GM12865 (cell line): ENCODE data around the gene HELZ.

Experiments
- DNase-seq: peaks from one replicate; pipeline ENCODE4 v3.0.0; 2010; ENCODE audit warnings: low read depth
- H3K4me3 ChIP-seq: 2 replicates; pipeline ENCODE4 v1.5.1; 2011; ENCODE audit warnings: mild to moderate bottlenecking, low read depth, low read length, control low read depth
- TF ChIP-seq, protein P1 (sequence below): IDR thresholded peaks from 2 replicates; pipeline ENCODE4 v1.5.1; 2011; ENCODE audit warnings: low read length, control low read depth, low read depth, inconsistent platforms; ENCODE audit not compliant: insufficient read depth; ENCODE audit errors: missing control alignments

The HELZ gene

DNA sequence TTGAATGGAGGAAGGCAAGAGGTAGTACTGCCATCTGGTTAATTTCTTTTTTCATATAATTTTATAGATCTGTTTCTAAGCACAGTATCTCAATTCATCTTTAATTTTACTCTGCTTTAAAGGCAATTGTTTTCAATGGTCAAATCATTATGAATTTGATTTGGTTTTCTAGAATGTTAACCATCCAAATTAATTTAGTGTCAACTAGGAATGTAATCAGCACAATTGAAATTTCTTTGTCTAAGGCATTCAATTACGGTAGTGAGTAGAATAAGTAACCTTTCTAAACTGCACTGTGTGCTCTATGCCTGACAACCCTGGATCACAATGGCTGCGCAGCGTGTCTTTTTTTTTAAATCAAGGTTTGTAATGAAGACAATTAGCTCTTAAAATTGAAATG, 156.4 kb downstream of the HELZ start:
- H3K4me3 ChIP-seq, result no peak overlapping the region
- TF ChIP-seq, protein P1, sequence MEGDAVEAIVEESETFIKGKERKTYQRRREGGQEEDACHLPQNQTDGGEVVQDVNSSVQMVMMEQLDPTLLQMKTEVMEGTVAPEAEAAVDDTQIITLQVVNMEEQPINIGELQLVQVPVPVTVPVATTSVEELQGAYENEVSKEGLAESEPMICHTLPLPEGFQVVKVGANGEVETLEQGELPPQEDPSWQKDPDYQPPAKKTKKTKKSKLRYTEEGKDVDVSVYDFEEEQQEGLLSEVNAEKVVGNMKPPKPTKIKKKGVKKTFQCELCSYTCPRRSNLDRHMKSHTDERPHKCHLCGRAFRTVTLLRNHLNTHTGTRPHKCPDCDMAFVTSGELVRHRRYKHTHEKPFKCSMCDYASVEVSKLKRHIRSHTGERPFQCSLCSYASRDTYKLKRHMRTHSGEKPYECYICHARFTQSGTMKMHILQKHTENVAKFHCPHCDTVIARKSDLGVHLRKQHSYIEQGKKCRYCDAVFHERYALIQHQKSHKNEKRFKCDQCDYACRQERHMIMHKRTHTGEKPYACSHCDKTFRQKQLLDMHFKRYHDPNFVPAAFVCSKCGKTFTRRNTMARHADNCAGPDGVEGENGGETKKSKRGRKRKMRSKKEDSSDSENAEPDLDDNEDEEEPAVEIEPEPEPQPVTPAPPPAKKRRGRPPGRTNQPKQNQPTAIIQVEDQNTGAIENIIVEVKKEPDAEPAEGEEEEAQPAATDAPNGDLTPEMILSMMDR, result no peak
- DNase-seq, result no peak

DNA sequence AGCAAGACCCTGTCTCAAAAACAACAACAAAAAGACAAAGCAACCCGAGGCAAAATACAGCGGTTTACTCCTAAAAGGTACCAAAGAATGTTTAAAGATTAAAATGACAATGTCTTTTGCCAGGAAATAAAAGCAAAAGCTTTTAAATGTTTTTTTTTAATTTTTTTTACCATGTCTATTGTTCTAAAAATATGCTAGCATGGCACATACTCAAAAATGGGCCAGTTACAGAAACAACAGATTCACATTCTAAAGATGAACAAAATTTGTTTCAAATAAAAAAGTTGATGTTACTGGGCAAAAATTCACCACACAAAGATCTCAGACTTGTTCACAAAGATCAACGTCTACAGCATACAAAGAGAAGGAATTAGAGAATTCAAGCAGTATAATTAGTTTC, 159.6 kb downstream of the HELZ start:
- DNase-seq, result no peak
- H3K4me3 ChIP-seq, result no peak overlapping the region
- TF ChIP-seq, protein P1, result no peak

DNA sequence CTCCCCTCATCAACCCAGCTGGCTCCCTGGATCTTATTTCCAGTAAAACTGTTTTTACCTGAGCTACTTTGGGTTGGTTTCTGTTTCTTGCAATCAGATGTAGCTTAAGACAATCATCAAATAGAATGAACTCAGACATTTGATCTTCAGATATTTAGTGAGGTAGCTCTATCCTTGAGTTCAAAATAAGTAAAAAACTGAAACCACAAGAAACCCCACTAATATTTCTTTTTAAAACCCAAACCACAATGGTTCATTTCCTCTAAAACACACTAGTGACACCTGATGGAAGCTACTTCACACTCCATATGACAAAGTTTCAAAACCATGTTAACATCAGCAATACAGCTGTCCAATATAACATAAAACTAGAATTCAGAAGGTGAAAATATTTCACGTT, 162.9 kb downstream of the HELZ start:
- DNase-seq, result peak; percentile 64
- no peak overlapping the region for H3K4me3 ChIP-seq

DNA sequence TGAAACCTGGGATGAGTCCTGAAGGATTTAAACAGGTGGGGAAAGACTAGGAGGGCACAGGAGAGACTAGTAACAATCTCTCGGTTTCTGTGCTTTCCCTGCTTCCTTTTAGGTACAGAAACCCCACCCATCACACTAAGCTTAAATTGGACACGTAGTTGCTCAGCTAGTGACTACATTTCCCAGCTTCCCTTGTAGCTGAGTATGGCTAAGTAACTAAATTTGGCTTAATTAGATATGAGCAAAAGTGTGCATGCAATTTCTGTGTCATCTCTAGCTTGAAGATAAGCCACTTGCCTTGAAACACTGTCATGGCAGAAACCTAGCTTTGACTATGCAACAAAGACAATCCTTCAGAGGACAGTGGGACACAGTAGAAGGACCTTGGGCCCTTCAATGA, 164.2 kb downstream of the HELZ start:
- TF ChIP-seq, protein P1, result no peak
- peak; percentile 30 for DNase-seq

More for the DNA sequence above, 162.9 kb downstream of the HELZ start:
- TF ChIP-seq, protein P1, result peak; percentile 34

DNA sequence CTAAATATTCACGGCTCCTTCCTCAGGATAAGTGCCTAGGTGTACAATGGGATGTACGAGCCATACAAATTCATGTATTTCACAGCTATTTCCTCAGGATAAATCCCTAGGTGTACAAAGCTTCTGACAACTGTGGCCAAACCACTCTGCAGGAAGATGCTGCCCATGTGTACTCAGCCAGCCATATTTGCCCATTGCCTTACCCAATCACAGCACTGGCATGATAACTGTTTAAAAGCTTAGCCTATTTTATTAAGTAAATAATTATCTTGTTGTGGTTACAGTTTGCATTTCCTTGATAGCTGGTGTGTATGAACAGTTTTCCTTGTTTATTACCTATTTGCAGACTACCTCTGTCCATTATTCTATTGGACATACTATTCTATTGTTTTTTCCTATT, 165.5 kb downstream of the HELZ start:
- no peak overlapping the region for H3K4me3 ChIP-seq
- DNase-seq, result no peak
- TF ChIP-seq, protein P1, result no peak

More for the DNA sequence above, 164.2 kb downstream of the HELZ start:
- H3K4me3 ChIP-seq, result no peak overlapping the region

DNA sequence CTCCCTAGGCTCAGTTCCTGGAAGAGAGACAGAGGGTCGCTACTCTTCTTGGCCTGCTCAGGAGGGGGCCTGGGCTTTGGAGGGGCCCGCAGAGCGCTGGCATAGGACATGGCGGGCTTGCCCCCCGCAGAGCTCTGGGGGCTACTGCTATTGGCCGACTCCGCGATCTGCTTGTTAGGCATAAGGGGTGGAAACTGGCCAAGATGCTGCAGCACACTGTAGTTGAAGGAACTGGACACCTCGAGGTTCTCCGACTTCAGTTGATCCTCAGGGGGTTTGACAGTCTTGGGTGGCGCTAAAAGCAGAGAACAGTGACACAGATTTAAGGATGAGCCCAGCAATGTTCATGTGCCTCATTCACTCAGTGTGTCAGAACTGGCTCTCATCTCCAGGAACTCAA, 166.7 kb downstream of the HELZ start:
- no peak overlapping the region for H3K4me3 ChIP-seq
- TF ChIP-seq, protein P1, result no peak
- no peak for DNase-seq

DNA sequence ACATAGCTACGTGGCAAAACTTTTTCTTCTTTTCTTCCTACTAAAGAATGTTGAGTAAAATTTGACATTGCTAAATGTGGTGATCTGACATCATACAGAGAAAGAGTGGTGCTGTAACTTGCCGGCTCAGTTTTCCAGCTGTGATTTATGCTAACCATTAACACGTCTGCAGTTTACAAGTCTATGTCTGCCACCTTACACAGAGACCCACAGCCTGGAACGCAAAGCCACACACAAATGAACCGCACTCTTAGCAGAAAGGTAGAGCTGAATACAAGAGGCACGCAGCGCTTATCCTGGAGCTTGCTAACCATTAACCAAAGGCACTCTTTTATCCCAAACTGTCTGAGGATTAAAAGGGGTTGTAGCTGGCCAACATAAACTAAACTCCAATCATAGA, 168.7 kb downstream of the HELZ start:
- TF ChIP-seq, protein P1, result no peak
- H3K4me3 ChIP-seq, result no peak overlapping the region
- no peak for DNase-seq
